NCI-H748 (cell line): Measurements from ENCODE around the gene MRGPRX2.

ENCODE experiments used
- DNase-seq: peaks from one replicate; lab custom pipeline; 2025; ENCODE audit not compliant: unreplicated experiment; lab: John Stamatoyannopoulos, UW

Gene MRGPRX2

GRCh38 chr11:19060629-19061028 lies at the start of gene MRGPRX2:
Gene MRGPRX2, minus strand, starts transcription at chr11:19060717. Its CDS starts 4,315 bp downstream, at chr11:19056402.
- no peak for DNase-seq

DNA sequence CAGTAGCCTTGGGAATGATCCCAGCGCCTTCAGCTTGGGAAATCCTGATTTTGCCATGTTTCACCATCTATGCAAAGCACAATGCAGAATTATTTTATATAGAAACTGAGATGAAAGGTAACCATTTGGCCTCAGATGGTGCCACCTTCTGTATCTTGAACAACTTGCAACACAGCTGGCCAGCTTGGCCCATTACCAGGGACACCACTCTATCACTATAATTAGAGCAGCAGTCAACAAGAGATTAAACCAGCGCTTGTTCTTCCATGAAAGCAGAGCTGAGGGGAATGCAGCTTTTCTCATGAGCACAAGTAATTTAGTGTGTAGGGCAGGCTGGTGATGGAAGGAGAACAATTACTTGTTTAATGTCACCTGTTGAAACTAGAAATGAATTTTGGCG lies 49.8 kb upstream of the MRGPRX2 start:
- peak; percentile 56 for DNase-seq

- DNase-seq: no peak
These were observed 46.6 kb upstream of the MRGPRX2 start for GRCh38 chr11:19107125-19107524.

DNA sequence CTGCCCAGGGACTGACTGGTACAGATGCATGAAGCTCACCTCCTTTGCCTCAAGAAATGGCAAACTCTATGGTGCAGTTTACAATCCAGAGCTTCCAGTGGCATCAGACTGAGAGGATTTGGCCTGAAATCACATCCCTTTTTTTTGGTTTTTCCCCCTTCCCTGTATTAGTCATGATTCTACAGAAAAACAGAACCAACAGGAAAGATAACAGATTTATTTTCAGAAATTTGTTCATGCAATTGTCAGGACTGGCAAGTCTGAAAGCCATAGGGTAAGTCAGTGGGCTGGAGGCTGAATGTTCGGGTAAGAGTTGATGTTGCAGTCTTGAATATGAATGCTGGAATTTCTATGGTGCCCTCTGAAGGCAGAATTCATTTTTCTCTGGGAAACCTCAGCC lies 44.5 kb upstream of the MRGPRX2 start:
- no peak for DNase-seq

DNA sequence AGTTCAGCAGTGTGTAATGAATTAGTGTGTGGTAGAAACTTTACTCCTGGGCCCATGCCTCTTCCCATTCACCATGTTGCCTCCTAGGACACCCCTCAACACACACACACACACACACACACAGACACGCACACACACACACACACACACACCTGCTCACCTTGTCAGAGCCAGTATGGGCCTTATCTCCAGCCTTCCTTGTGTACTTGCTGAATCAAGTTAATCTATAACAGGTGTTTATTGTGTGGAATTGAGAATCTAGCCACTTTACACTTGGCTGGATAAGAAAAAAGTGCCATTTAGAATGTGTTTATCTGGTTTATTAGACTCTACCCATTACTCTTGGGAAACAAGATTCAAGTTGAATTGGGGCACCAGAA lies 42.0 kb upstream of the MRGPRX2 start:
- no peak for DNase-seq

GRCh38 chr11:19101796-19102520 lies 41.4 kb upstream of the MRGPRX2 start:
- DNase-seq: peak; percentile 36

DNA sequence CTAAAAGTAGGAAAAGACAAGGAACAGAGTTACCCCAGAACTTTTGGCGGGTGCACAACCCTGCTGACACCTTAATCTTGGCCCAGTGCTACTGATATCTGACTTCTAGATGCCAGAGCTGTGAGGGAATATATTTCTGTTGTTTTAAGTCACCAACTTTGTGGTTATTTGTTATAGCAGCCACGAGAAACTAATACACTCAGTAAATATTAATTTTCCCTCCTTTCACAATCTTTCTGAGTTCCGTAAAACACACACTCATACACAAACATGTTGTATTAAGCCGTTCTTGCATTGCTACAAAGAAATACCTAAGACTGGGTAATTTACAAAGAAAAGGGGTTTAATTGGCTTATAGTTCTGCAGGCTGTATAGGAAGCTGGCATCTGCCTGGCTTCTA lies 40.4 kb upstream of the MRGPRX2 start:
- DNase-seq: no peak

DNA sequence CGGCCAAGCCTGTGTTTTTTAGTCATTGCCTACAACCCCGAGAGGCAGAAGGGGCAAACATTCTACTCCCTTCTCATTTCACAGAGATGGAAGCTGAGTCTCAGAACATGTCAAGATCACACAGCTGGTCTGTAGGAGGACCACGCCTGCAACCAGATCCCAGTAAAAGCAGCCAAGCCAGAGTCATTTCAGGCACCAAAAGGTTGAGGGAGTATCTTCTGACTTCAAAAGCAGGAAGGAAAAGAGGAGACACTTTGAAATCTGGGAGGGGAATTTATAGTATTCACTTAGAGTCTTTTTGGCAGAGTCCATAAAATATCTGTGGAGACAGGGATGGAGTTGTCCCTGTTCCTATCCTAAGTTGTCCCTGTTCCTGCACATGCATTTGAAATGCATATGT lies 38.6 kb upstream of the MRGPRX2 start:
- DNase-seq: no peak

- no peak for DNase-seq
These were observed 34.3 kb upstream of the MRGPRX2 start for GRCh38 chr11:19094859-19095258.

GRCh38 chr11:19093976-19094375 lies 33.5 kb upstream of the MRGPRX2 start:
- DNase-seq: no peak

DNA sequence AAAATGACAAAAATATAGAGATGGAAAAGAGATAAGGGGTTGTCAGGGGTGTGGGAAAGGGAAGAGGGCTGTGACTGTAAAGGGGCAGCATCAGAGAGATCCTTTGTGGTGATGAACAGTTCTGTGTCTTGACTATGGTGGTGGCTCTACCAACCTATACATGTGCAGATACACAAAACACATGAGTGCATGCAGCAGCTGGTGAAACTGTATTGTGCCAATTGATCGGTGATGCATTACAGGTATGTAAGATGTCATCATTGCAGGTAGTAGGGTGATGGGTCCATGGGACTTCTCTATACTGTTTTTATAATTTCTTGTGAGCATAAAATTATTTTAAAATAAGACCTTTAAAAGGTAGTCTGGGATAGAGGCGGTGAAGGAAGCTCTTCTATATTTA lies 32.3 kb upstream of the MRGPRX2 start:
- DNase-seq: peak; percentile 5

GRCh38 chr11:19092342-19092741 lies 31.8 kb upstream of the MRGPRX2 start:
- no peak for DNase-seq

DNA sequence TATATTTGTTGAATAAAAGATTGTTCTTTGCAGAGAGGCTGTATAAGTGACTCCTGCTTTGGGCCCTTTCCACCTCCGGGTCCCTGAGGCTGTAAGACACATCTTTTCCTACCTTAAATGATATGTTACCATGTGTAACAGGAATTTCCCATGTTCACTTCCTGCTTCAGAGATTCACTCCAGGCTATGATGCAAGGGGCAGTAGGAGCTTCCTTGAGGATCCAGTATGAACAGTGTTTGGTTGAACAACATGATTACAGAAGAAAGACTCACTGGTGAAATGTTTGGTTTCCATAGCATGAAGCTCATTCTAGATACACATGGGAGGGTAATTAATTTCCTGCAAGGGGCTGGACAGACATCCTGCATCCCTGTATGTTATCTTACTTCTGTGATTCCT lies 30.8 kb upstream of the MRGPRX2 start:
- peak; percentile 36 for DNase-seq

GRCh38 chr11:19089421-19089820 lies 28.9 kb upstream of the MRGPRX2 start:
- no peak for DNase-seq

DNA sequence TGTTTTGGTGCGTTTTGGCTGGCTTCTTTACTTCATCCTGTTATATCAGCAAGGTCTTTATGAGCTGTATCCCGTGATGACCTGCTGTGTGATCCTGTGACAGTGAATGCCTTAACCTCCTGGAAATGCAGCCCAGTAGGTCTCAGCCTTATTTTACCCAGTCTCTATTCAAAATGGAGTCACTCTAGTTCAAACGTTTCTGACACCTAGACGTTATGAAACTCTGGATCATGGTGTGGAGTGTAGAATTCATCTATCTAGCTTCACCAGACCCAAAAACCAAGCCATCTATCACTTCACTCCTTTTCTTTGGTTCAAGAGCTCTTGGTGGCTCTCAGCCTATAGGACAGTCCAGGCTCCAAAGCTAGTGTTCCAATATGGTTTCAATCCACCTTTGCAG lies 28.3 kb upstream of the MRGPRX2 start:
- DNase-seq: no peak

DNA sequence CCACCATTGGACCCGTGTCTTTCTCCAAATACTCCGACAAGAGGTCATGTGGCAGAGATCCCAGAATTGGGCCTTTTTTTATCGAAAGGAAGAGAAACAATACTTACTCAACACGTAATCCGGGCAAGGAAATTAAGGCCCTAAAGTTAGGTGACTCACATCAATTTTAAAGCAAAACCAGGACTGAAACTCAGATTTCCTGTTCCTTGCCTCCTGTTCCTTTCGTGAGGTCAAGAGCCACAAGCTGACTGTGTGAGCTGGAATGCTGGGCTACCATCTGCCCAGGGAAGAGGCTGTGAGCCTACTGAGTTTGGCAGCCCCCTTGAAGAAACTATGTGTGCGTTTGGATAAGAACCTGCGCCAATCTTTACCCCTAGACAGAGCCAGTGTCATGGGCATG lies 27.1 kb upstream of the MRGPRX2 start:
- DNase-seq: no peak

- DNase-seq: no peak
These were observed 24.3 kb upstream of the MRGPRX2 start for GRCh38 chr11:19084661-19085315.

- no peak for DNase-seq
These were observed 22.6 kb upstream of the MRGPRX2 start for GRCh38 chr11:19083166-19083565.

- no peak for DNase-seq
These were observed 20.1 kb upstream of the MRGPRX2 start for GRCh38 chr11:19080579-19080993.

DNA sequence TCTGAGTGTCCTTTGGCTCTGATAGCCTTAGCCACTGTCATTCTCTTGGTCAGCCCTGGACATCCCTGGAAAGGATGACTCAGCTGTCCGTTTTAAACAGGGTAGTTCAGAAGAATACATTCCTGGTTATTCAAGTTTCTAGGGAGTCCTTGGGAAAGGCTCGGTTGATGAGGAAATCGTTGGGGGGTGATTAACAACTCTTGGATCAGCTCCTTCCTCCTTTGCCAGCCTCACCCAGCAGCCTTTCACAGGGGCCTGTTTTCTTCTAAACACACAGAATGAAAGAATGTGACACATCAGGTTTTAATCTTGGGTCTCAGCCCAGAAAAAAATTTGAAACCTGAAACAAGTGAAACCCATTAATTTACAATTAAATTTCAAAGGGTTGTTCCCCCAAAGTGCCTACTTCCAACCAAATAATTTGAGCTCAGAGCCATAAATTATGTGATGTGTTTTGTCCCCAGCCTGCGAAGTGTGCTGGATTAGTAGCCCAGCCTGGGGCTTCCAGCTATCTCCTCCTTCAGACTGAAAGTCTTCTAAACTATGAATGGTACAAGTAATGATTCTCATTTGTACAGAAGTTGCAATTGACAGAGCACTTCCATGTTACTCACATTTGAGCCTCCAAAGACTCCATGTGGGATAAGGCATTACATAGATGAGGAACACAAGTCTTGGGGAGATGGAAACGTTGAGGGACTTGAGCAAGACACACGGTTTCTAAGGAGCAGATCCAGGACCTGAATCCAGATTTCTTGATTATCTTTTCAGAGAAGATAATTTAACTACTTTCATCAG lies 19.3 kb upstream of the MRGPRX2 start:
- no peak for DNase-seq

GRCh38 chr11:19077965-19078364 lies 17.4 kb upstream of the MRGPRX2 start:
- no peak for DNase-seq
